IMR-90 (cell line): ENCODE data around the gene MAP2.

Experiments used
- CHD1 ChIP-seq: IDR thresholded peaks from 2 replicates; pipeline ENCODE4 v1.6.1; 2012; ENCODE audit warnings: low read depth, low read length, improper control_type of control experiment
- MXI1 ChIP-seq: IDR thresholded peaks from 2 replicates; pipeline ENCODE4 v1.6.1; 2012; ENCODE audit warnings: low read depth, mild to moderate bottlenecking, low read length, moderate library complexity, borderline replicate concordance
- POLR2A ChIP-seq: IDR thresholded peaks from 2 replicates; pipeline ENCODE4 v1.6.1; 2012; ENCODE audit warnings: mild to moderate bottlenecking, low read depth, low read length
- RCOR1 ChIP-seq: IDR thresholded peaks from 2 replicates; pipeline ENCODE4 v1.6.1; 2012; ENCODE audit warnings: mild to moderate bottlenecking, low read length, improper control_type of control experiment; ENCODE audit not compliant: insufficient replicate concordance
- RFX5 ChIP-seq: IDR thresholded peaks from 2 replicates; pipeline ENCODE4 v1.8.0; 2012; ENCODE audit warnings: low read depth, mild to moderate bottlenecking, low read length, moderate library complexity
- SMC3 ChIP-seq: fragments of 150-350 bp; IDR thresholded peaks from 2 replicates; pipeline ENCODE4 v1.6.1; 2016; ENCODE audit warnings: low read depth, mild to moderate bottlenecking, antibody characterized with exemption, low read length, moderate library complexity
- TF ChIP-seq, protein P1 (sequence below): fragments of 150-350 bp; IDR thresholded peaks from 2 replicates; pipeline ENCODE4 v1.6.1; 2017; ENCODE audit warnings: mild to moderate bottlenecking, antibody characterized with exemption, low read length, low read depth
- TF ChIP-seq, protein P2 (sequence below): conservative IDR thresholded peaks from 2 replicates; pipeline ENCODE4 v1.5.1; 2012; ENCODE audit warnings: mild to moderate bottlenecking, low read depth, low read length, improper control_type of control experiment

- no peak for TF ChIP-seq MXI1
- TF ChIP-seq, protein P1, sequence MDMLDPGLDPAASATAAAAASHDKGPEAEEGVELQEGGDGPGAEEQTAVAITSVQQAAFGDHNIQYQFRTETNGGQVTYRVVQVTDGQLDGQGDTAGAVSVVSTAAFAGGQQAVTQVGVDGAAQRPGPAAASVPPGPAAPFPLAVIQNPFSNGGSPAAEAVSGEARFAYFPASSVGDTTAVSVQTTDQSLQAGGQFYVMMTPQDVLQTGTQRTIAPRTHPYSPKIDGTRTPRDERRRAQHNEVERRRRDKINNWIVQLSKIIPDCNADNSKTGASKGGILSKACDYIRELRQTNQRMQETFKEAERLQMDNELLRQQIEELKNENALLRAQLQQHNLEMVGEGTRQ, result no peak
- no peak for TF ChIP-seq POLR2A
- TF ChIP-seq, protein P2, sequence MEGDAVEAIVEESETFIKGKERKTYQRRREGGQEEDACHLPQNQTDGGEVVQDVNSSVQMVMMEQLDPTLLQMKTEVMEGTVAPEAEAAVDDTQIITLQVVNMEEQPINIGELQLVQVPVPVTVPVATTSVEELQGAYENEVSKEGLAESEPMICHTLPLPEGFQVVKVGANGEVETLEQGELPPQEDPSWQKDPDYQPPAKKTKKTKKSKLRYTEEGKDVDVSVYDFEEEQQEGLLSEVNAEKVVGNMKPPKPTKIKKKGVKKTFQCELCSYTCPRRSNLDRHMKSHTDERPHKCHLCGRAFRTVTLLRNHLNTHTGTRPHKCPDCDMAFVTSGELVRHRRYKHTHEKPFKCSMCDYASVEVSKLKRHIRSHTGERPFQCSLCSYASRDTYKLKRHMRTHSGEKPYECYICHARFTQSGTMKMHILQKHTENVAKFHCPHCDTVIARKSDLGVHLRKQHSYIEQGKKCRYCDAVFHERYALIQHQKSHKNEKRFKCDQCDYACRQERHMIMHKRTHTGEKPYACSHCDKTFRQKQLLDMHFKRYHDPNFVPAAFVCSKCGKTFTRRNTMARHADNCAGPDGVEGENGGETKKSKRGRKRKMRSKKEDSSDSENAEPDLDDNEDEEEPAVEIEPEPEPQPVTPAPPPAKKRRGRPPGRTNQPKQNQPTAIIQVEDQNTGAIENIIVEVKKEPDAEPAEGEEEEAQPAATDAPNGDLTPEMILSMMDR, result no peak
- TF ChIP-seq RFX5, result no peak
- no peak for TF ChIP-seq RCOR1
- no peak for TF ChIP-seq SMC3
- TF ChIP-seq CHD1, result no peak
Observed at GRCh38 chr2:209636076-209636475, 212.2 kb downstream of the MAP2 start.
